GM18517 (cell line): ENCODE results near the gene COL18A1.
"Not testable (repeated sequence)": the region's sequence is repeated elsewhere in the genome, so short reads cannot be mapped to it uniquely, and the experiment has no call there.

Experiments
- ATAC-seq: cut with Tn5 transposase; IDR thresholded peaks from one replicate; pipeline ENCODE4 v1.9.1; 2021; ENCODE audit warnings: mild to moderate bottlenecking, moderate library complexity; ENCODE audit not compliant: unreplicated experiment

The COL18A1 gene

GRCh38 chr21:45501081-45502005 is 96.4 kb downstream of the COL18A1 start:
- ATAC-seq: not testable (repeated sequence)

GRCh38 chr21:45502006-45502345 is 97.0 kb downstream of the COL18A1 start:
- no peak for ATAC-seq

- ATAC-seq: no peak
These were observed 97.6 kb downstream of the COL18A1 start for GRCh38 chr21:45502600-45502999.

GRCh38 chr21:45503226-45503625 is 98.3 kb downstream of the COL18A1 start:
- not testable (repeated sequence) for ATAC-seq

GRCh38 chr21:45504021-45504515 is 99.1 kb downstream of the COL18A1 start:
- ATAC-seq: no peak

- no peak for ATAC-seq
These were observed 99.8 kb downstream of the COL18A1 start for GRCh38 chr21:45504516-45505415.

- ATAC-seq: no peak
These were observed 100.6 kb downstream of the COL18A1 start for GRCh38 chr21:45505416-45506021.

GRCh38 chr21:45506241-45506817 is 101.4 kb downstream of the COL18A1 start:
- ATAC-seq: no peak

GRCh38 chr21:45506836-45507522 is 102.0 kb downstream of the COL18A1 start:
- ATAC-seq: no peak

- no peak for ATAC-seq
These were observed 102.5 kb downstream of the COL18A1 start for GRCh38 chr21:45507523-45507875.

- ATAC-seq: no peak
These were observed 103.0 kb downstream of the COL18A1 start for GRCh38 chr21:45507888-45508508.

GRCh38 chr21:45508607-45509565 is 103.9 kb downstream of the COL18A1 start:
- no peak for ATAC-seq

- no peak for ATAC-seq
These were observed 104.9 kb downstream of the COL18A1 start for GRCh38 chr21:45509566-45510465.

- ATAC-seq: no peak
These were observed 105.5 kb downstream of the COL18A1 start for GRCh38 chr21:45510466-45510955.

GRCh38 chr21:45511007-45511406 is 106.0 kb downstream of the COL18A1 start:
- no peak for ATAC-seq

GRCh38 chr21:45511661-45512431 is 106.9 kb downstream of the COL18A1 start:
- no peak for ATAC-seq

GRCh38 chr21:45512626-45513002 is 107.6 kb downstream of the COL18A1 start:
- ATAC-seq: no peak
